NCI-H2081 treated with DMSO at 0.1 percent for 48 hours (cell line): ENCODE data around the gene NOVA1.

ENCODE experiments used
- DNase-seq: peaks from one replicate; lab custom pipeline; 2025; lab: John Stamatoyannopoulos, UW

NOVA1 gene

DNA sequence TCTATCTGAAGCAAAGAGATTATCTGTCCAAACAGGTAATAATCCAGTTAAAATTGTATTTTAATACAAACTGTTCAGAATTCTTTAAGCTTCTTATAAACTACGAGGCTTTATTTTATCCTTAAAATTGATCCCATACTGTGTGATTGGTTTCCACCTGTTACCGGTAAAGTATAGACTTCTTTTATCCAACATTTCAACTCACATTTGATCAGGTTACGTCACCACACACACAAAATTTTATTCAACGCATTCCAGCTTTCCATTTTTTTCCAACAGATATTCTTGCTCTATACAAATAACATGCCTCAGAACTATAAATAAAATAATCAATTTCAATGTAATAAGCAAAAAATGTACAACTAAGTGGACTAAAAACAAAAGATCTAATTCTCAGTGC, 4.5 kb downstream of the NOVA1 start:
- DNase-seq, result no peak

DNA sequence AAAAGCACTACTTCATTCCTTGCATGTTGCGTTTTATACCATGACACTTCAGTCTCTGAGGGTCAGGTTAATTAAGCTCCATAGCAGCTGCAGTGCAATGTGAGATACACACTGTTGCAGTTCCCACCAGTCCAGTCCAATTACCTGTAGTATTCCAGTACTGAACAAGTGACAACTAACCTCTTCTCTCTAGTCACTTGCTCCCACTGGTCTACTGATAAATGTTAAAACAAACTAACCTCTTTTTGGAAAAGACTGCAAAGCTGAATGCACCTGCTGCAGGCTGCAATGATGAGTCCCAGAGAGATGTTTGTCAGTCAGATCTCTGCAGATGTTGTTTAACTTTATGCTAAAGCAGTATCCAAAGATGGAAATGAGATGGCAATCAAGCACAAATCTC, 7.9 kb downstream of the NOVA1 start:
- no peak for DNase-seq

DNA sequence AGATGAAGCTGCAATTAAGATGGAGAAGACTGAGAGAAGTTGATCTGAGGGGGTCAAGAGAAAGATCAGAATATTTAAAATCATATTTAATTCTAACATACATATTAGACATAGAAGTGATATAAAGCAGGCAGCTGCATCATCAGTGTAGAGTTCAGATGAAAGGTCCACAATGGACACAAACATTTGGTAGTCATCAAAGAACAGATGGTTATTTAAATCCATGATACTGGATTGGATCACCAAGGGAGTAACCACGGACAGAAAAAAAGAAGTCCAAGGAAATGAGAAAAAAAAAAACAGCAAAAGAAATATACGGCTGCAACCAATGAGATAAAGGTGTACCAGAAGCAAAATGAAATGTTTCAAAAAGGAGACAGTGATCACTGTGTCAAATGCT, 20.1 kb downstream of the NOVA1 start:
- no peak for DNase-seq

DNA sequence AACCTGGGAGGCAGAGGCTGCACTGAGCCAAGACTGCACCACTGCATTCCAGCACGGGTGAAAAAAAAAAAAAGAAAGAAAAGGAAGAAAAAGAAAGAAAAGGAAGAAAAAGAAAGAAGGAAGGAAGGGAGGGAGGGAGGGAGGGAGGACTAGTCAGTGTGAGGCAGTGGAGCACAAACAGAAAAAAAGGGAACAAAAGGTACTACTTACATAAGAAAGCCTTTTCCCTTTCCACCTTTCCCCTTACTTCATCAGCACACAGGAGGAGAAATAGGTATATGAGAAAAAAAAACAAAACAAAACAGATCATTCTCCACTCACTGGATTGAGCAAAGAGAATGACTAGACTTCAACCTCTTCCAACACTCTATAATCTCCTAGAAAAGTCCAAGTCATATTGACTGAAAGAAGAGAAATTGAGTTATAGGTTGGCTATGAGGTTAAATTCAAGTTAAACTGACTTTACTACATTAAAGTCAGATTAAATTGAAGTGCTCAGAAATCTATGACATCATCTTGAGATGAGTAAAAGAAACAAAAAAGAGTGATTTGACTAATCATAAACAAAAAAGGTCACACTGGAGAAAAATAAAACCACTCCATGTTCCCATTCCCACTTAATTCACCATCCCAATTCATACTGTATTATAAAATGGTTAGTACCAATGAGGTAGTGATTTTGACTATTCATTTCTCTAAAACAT, 43.6 kb downstream of the NOVA1 start:
- no peak for DNase-seq

DNA sequence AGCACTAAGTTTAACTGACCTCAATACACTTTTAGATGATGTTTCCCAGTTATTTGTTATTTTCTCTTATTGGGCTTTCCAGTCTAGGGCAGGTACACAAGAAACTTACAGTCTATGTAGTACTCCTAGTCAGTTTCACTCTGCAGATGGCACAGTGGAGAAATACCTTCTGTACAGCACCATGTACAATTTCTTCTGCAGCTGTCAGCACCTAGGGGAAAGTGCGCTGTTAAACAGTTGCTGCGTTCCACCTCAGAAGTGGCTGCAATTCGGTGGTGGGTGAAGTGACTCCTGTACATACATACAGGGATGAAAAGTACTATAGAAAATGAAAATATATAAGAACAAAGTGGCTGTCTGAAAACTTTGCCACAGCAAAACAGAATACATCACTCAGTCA, 48.3 kb downstream of the NOVA1 start:
- DNase-seq, result no peak

DNA sequence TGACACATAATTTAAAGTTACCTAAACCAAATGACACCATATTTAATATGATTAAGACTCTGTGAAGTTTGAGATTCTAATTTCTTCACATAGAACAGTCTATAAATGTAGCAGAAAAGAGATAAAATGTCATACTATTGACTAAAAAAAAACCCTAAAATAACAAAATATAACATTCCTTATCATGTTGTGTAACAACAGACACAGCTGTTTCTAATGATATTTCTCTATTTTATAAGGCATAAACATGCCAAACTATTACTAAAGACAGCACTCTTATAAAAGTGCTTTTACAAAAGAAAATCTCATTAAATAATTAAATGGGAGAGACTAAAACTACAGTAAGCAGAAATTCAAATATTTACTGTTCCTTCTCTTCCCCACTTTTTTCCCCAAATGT, 49.4 kb downstream of the NOVA1 start:
- no peak for DNase-seq

DNA sequence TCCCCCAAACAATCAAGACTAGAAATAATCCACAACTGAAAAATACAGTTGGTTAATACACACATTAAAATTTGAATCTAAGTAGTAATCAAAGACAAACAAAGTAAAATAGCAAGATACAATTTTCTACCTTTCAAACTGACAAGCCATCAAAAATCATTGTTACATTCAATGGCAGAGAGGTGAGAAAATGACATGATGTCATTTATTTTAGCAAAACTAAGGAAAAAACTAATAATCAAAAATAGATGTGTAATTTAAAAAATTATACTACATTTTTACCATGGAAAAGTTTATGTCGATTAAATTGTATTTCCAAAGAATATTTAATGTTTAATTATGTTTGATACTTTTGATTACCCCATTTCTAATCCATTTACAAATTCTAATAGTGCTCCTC, 59.7 kb downstream of the NOVA1 start:
- DNase-seq, result no peak

DNA sequence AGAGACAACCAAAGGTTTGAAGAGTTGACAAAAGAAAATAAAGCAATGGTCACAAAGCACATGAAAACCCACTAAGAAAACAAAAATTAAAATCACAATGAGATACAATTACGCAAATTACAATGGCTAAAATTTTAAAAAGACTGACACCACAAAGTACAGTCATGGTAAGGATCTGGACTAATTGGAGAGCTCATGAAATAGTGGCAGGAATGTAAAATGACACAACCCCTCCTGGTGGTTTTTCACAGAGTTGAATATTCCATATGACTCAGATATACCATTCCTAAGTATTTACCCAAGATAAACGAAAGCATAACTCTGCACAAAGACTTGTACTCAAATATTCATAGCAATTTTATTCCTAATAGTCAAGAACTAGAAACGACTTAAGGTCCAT, 65.9 kb downstream of the NOVA1 start:
- no peak for DNase-seq

DNA sequence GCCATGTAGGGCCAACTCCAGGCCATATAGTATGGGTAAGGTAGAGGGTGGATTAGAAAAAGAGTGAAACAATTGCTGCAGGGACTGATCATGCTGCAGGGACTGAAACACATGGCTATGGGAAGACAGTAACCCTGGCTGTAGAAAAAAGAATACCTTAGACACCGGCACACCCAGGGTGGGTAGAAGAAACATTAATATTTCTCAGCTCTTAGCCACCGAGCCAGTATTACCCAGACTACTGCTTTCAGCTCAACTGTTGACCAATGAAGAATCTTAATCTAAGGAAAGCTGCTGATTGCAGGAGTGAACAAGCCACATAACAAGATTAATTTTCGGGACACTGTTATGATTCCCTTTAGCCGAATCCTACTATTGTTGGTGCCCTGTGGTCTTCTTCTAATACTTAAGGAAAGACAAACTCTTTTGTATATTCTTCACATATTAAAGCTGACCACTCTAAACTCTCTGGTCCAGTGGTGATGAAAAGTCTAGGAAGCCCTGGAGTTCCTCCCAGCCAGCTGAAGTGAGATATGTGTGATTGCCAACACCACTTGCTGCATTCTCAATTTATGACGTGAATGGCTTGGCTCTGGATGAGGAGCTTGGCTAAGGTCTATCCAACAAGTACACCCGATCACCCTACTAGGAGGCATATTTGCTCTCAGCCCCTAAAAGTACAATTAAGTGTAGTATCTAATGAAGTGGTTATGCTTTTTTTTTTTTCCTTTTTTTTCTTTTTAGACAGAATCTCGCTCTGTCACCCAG, 69.2 kb downstream of the NOVA1 start:
- DNase-seq, result no peak

DNA sequence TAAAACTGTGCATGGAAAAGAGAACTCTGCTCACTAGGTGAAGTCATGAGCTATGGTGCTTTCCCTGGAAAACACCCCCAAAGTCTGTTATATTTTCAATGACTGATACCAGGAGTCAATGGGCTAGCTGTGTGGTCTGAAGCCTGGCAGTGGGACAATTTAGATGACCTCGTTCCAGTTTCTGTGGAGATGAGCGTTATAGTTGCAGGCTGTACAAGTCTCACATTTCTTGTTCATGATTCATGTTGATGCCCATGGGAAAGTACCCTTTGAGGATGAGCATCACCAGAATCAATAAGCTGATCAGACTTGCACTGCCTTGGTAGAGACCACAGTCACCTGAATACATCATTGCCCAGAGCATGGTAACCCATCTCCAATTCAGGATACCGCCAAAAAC, 70.7 kb downstream of the NOVA1 start:
- DNase-seq, result no peak

DNA sequence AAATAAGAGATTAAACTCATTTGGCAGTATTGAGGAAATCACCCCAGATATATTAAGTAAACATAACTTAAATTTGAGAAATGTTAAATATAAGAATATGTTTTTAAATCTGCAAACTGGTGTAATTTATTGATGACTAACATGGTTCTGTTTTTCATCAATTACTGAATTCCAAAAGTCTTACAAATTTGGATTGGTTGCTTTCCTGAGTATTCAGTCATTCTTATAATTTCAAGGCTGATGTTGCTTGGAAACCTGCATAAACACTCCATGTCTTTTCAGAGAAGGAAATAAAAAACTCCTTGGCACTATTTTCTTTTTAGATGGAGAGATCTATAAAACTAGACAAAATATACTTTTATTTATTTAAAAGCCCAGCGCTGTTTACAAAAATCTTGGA, 71.7 kb downstream of the NOVA1 start:
- no peak for DNase-seq

DNA sequence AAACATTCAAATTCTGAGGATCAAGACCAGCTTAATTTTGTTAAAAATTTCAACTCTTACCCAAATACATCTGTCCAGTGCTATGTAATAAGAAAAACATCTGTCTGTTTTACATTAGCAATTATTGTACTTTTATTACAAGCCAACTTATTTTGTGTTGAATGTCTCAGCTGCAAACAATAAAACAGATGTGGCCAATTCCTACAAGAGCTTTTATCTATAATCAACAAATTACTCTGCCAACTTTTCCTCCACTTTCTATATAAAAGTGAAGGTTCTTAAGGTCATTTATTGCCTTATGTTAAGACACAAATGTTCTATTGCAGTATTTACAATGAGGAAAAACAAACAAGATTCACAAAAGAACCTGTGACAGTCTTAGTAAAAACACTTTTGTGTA, 72.7 kb downstream of the NOVA1 start:
- DNase-seq, result no peak

DNA sequence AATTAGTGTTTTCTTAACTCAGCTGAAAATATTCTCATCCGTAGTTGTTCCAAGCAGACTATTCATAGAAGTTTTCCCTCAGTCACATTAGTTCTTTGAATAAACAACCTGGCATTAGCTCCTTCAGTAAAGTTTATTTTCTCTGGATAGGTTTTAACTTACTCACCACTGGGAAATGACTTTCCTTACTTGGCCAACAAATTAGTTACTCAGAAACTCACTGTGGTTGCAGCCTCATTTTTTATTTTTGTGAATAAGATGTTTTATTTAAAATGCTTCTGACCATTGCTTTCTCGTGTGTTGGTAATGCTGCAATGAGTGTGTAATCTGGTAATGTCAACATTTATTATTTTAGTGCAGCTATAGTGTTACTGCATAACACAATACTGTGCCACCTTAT, 74.9 kb downstream of the NOVA1 start:
- no peak for DNase-seq

DNA sequence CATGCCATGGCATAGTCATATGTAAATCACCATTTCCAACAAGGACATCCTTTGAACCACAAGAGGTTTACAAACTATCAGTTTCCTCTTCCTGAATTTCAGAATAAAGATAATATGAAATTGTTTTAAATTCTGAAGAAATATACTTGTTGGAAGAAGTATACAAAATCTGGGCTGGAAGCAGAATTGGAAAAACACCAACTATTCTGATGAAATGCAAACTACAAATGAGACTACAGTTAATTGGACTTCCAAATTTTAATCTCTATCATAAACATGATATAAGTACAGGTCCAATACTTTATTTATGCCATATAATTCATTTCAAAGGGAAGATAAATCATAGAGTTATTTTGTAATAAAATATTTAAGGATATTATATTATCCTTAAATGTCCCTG, 80.1 kb downstream of the NOVA1 start:
- DNase-seq, result no peak

DNA sequence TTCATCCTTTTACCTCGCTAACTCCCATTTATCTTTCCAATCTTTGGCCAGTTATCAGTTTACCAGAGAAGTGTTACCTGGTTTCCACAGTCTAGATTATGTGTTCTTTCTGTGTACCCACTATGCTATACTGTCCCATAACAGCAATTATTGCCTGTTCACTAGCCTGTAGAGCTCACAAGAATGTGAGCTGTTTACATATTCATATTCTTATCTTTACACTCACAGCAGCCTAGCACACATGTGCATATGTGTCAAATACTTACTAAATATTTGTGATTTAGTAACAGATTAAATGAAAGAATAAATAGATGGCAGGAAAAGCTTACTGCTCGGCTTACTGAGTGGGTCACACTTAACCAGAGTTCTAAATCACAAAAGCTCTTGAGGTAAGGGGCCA, 97.8 kb downstream of the NOVA1 start:
- no peak for DNase-seq

DNA sequence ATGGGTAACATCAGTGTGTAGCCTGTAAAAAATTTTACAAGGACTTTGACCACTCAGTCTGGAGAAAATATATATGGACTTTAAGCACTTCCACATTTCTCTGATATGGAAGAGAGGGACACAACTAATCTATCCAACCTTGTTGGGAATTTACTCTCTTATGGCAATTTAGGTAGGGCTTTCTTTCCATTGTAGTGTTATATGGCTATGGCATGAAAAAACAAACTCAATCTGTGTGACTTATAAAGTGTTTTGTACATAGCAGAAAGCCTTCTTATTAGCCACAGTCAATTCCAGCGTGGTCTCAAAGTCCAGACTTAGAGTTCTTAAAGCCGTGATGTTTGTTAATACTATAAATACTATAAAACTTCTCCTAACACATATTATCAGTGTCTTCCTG, 98.3 kb downstream of the NOVA1 start:
- DNase-seq, result no peak

DNA sequence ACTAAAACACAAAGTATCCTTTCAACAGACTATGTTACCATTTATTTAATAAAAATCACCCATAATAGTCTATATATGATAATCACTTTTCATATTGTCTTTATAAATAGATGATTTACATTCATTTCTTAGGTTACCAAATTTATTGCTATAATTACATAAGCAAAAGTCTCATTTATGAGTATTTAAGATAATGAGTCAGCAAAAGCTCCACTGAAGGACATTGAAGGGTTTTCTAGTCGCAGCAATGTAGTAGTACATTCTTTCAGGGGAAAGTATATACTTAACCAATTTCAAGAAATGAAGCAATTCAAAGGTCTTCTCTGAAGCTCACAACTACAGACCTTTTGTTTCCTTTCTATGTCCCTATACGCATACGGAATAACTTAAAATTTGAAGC, 110.9 kb downstream of the NOVA1 start:
- no peak for DNase-seq

DNA sequence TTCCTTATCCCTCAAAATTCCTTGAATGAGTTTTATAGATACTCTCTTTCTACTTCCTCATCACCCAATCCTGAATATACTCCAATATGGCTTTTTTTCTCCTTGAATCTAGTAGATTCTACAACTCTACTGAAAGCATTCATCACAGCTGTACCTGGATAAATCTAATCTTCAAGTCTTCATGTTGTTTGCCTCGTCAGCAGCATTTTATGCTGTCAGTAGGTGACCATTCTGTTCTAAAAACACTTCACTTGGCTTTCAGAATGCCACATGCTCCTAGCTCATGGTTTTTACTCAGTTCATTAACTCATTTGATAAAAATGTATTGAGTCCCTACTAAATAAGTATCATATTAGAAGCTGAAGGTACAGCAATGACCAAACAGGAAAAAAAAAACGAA, 113.3 kb downstream of the NOVA1 start:
- DNase-seq, result no peak

DNA sequence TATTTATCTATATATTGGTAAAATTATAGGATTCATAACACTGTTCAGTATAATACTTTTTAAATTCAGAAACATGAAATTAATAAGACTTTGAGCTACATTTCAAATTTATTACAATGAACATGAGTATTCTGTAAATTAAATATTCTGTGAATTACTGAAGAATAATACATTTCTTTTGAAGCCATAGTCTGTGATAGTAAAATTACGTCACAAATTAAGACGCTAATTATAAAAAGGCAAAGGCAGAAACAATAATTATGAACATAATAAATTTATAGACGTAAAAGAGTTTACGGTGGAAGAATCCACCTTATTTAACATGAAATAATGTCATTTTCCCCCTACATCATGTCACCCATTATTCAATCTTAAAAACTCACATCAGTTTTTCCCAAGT, 118.9 kb downstream of the NOVA1 start:
- DNase-seq, result no peak

DNA sequence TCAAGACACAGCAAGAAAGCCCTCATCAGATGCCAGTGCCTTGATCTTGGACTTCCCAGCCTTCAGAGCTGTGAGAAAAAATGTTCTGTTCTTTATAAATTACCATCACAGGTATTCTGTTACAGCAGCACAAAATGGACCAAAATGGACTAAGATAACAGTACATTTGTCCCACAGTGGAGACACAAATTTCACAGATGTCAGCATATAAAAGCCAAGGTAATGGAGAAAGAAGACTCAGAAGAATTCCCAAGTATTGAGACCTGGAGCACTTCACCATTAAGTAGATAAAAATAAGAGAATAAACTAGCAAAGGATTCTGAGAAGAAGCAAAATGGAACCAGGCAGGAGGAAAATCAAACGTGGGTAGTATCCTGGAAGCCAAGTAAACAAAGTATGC, 131.0 kb downstream of the NOVA1 start:
- DNase-seq, result no peak

DNA sequence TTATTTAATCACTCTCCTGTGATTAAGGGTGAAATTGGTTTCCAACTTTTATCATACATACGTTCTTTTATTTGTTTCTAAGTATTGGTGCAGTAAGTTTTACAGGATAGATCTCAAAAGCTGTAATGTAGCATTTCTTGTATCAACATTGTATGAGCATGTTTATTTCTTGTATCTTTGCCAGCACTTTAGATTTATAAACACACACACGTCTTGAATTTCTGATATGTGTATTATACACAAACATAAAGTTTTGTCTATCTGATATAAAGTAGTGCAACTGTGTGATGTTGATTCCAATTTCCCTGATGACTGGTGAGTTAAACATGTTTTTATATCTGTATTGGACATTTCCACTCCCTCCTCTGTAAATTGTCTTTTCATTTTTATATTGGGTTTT, 134.7 kb downstream of the NOVA1 start:
- no peak for DNase-seq

DNA sequence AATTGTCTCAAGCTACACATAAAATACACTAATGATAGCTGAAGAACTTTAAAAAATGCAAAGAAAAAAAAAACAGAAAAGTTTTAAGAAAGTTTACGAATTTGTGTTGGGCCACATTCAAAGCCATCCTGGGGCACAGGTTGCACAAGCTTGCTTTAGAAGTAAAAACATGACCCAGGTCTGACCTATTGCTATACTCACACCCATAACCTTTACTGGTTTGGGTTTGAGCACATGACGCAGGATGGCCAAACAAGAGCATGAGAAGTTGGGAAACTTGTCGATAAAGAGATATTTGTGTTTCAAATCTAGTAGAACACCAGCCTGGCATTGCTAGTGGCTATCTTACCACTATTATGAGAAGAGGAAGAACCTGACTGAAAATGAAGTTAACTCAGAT, 143.7 kb downstream of the NOVA1 start:
- no peak for DNase-seq

DNA sequence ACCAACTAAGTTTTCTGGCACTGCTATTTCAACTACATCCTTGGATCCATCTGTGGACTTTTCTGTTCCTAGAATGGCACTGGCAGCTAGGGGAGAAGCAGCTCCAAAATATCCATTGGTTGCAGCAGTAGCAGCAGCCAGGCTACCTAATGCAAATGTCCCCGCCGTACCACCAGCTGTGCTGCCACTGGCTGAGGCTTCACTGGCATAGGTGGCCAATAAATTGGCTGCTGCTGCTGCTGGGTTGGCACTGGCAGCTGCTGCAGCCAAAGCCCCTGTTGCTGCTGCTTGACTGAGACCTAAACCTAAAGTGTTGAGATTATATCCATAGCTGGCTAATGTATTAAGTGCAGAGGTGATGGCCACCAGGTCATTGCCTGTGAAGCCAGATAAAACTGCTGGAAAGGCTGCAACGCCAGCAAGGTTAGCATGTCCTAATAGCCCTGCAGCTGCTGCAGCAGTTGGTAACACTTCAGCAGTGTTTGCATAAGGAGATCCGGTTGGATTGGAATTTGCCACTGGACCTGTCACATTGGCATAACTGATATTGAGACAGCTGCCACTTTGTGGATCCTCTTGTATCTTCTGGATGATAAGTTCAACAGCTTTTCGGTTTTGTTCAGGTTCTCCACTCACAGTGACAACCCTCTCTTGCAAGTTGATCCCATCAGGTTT, 149.5 kb downstream of the NOVA1 start:
- no peak for DNase-seq
